HCT116 (cell line): ENCODE results near the gene LMBR1L. TPM values are rescaled to one million over a fixed set of nuclear protein-coding genes. Genes with fewer than 3 reads are reported as not detected.

ENCODE experiments used
- ATAC-seq: fragments of 200-7000 bp; cut with Tn5 transposase; 2 replicates; pipeline ENCODE4 v1.9.1; 2020; ENCODE audit warnings: mild to moderate bottlenecking, moderate library complexity
- Bru-seq: library from RNA; stranded (reverse); fragments of 400-500 nt; gene quantifications from one replicate; lab custom pipeline; 2021; lab: Mats Ljungman, UMichigan
- BruChase-seq, 2 experiments: library from RNA; stranded (reverse); fragments of 400-500 nt; gene quantifications; one replicate each; lab custom pipeline; 2021; lab: Mats Ljungman, UMichigan
- BruUV-seq: library from RNA; stranded (reverse); fragments of 400-500 nt; replicated peaks from 2 replicates; lab custom pipeline; 2021; lab: Mats Ljungman, UMichigan
- CTCF ChIA-PET: fragments of 300-600 bp; sonication (Branson Sonifier 250); formaldehyde crosslinking; loops from one replicate; lab custom pipeline; 2021; ENCODE audit warnings: antibody characterized with exemption; lab: Charles Lee
- POLR2A ChIA-PET: fragments of 300-600, 350-600 bp; sonication (Branson Sonifier 250); formaldehyde crosslinking; loops from one replicate; lab custom pipeline; 2021; ENCODE audit warnings: antibody characterized with exemption; lab: Charles Lee
- RAD21 ChIA-PET, 2 experiments: fragments of 300-600 bp; sonication (Branson Sonifier 250); formaldehyde crosslinking; loops; one replicate each; lab custom pipeline; 2023; ENCODE audit warnings: low total read pairs in 2 of 2; ENCODE audit not compliant: uncharacterized antibody in 2 of 2, unreplicated experiment in 2 of 2, low non-redundant PET in 1 of 2; lab: Charles Lee
- DNase-seq: peaks from one replicate; pipeline ENCODE4 v3.0.0-alpha.2; 2010; ENCODE audit warnings: low read depth, low spot score
- H2AFZ ChIP-seq: fragments of 200-600 bp; shearing (Covaris generic), sonication (generic); 2 replicates; pipeline ENCODE4 v1.6.1; 2017; ENCODE audit warnings: low read depth, mixed run types, mixed read lengths, antibody characterized with exemption, low read length; ENCODE audit not compliant: poor library complexity, severe bottlenecking
- H3K27ac ChIP-seq: 2 replicates; pipeline ENCODE4 v1.5.1; 2012; ENCODE audit warnings: low read depth, low read length
- H3K27me3 ChIP-seq: fragments of 200-600 bp; sonication (generic); 2 replicates; pipeline ENCODE4 v1.6.1; 2016; ENCODE audit warnings: mixed run types, low read length, mixed read lengths; ENCODE audit not compliant: insufficient read depth
- H3K36me3 ChIP-seq, 2 experiments: fragments of 200-500 bp in 1 of 2; fragments of 200-600 bp in 1 of 2; sonication (Bioruptor generic) in 1 of 2; sonication (generic) in 1 of 2; 2 replicates each; pipeline versions ENCODE4 v1.5.1 to v1.6.1; 2014 to 2016; ENCODE audit warnings: low read length in 2 of 2, inconsistent platforms in 1 of 2, mixed read lengths in 1 of 2, mixed run types in 1 of 2; ENCODE audit not compliant: insufficient read depth in 2 of 2, control insufficient read depth in 1 of 2
- H3K4me1 ChIP-seq, 2 experiments: fragments of 200-600 bp in 1 of 2; sonication (generic) in 1 of 2; 2 replicates each; pipeline versions ENCODE4 v1.5.1 to v1.6.1; 2012 to 2017; ENCODE audit warnings: low read length in 2 of 2, inconsistent platforms in 1 of 2, mild to moderate bottlenecking in 1 of 2, mixed read lengths in 1 of 2, mixed run types in 1 of 2, moderate library complexity in 1 of 2; ENCODE audit not compliant: insufficient read depth in 2 of 2, control insufficient read depth in 1 of 2
- H3K4me2 ChIP-seq: fragments of 200-600 bp; sonication (generic); 2 replicates; pipeline ENCODE4 v1.6.1; 2017; ENCODE audit warnings: mixed run types, low read length, mixed read lengths
- H3K4me3 ChIP-seq, 2 experiments: fragments of 200-600 bp in 1 of 2; sonication (generic) in 1 of 2; replicated peaks in 1 of 2; 2 replicates each; pipeline ENCODE4 v1.5.1; 2011 to 2016; ENCODE audit warnings: low read length in 2 of 2, control low read depth in 1 of 2, low read depth in 1 of 2, mild to moderate bottlenecking in 1 of 2, mixed read lengths in 1 of 2, mixed run types in 1 of 2
- H3K79me2 ChIP-seq: fragments of 200-600 bp; sonication (generic); 2 replicates; pipeline ENCODE4 v1.6.1; 2017; ENCODE audit warnings: mild to moderate bottlenecking, mixed run types, low read length, moderate library complexity, mixed read lengths; ENCODE audit not compliant: insufficient read depth
- H3K9ac ChIP-seq: fragments of 200-600 bp; sonication (generic); 2 replicates; pipeline ENCODE4 v1.6.1; 2016; ENCODE audit warnings: low read length, mixed read lengths
- H3K9me2 ChIP-seq: fragments of 200-600 bp; sonication (generic), shearing (Covaris generic); 2 replicates; pipeline ENCODE4 v1.6.1; 2017; ENCODE audit warnings: mixed run types, mild to moderate bottlenecking, moderate library complexity; ENCODE audit not compliant: insufficient read depth
- H3K9me3 ChIP-seq, 2 experiments: fragments of 200-500 bp in 1 of 2; fragments of 200-600 bp in 1 of 2; sonication (Bioruptor generic) in 1 of 2; sonication (generic) in 1 of 2; 2 replicates each; pipeline ENCODE4 v1.6.1; 2014 to 2017; ENCODE audit warnings: low read length in 2 of 2, mixed read lengths in 2 of 2, inconsistent platforms in 1 of 2, low read depth in 1 of 2, mild to moderate bottlenecking in 1 of 2, mixed run types in 1 of 2, moderate library complexity in 1 of 2; ENCODE audit not compliant: control insufficient read depth in 1 of 2, insufficient read depth in 1 of 2
- H4K20me1 ChIP-seq: fragments of 200-600 bp; sonication (generic), shearing (Covaris generic); 2 replicates; pipeline ENCODE4 v1.6.1; 2017; ENCODE audit warnings: mixed run types, mild to moderate bottlenecking, moderate library complexity; ENCODE audit not compliant: insufficient read depth
- ATF3 ChIP-seq: IDR thresholded peaks from 2 replicates; pipeline ENCODE4 v1.6.1; 2012
- CBX3 ChIP-seq: IDR thresholded peaks from 2 replicates; pipeline ENCODE4 v1.6.1; 2012; ENCODE audit warnings: low read depth
- CTCF ChIP-seq, 3 experiments: fragments of 200-600 bp in 1 of 3; sonication (generic) in 1 of 3; IDR thresholded peaks in 2 of 3; conservative IDR thresholded peaks in 1 of 3; 2 replicates each; pipeline ENCODE4 v1.5.1; 2012 to 2017; ENCODE audit warnings: low read depth in 2 of 3, low read length in 2 of 3, antibody characterized with exemption in 1 of 3, borderline replicate concordance in 1 of 3, control low read depth in 1 of 3, mild to moderate bottlenecking in 1 of 3, mixed read lengths in 1 of 3, mixed run types in 1 of 3, moderate library complexity in 1 of 3; ENCODE audit not compliant: insufficient read depth in 1 of 3
- EZH2 ChIP-seq: fragments of 200-600 bp; sonication (generic); IDR thresholded peaks from 2 replicates; pipeline ENCODE4 v1.6.1; 2017; ENCODE audit warnings: antibody characterized with exemption, mixed run types
- EZH2phosphoT487 ChIP-seq: fragments of 200-600 bp; IDR thresholded peaks from 2 replicates; pipeline ENCODE4 v1.6.1; 2018; ENCODE audit warnings: antibody characterized with exemption, borderline replicate concordance
- JUND ChIP-seq: IDR thresholded peaks from 2 replicates; pipeline ENCODE4 v1.6.1; 2012
- MAX ChIP-seq: IDR thresholded peaks from 2 replicates; pipeline ENCODE4 v1.6.1; 2012
- POLR2A ChIP-seq: IDR thresholded peaks from 2 replicates; pipeline ENCODE4 v1.7.0; 2011; ENCODE audit warnings: borderline replicate concordance; ENCODE audit not compliant: insufficient read depth, insufficient read length; ENCODE audit errors: extremely low read depth
- POLR2AphosphoS5 ChIP-seq: IDR thresholded peaks from 2 replicates; pipeline ENCODE4 v1.6.1; 2011; ENCODE audit warnings: mild to moderate bottlenecking, low read depth, low read length, moderate library complexity
- RAD21 ChIP-seq: IDR thresholded peaks from 2 replicates; pipeline ENCODE4 v1.6.1; 2012; ENCODE audit warnings: low read depth, mild to moderate bottlenecking
- SP1 ChIP-seq: IDR thresholded peaks from 2 replicates; pipeline ENCODE4 v1.6.1; 2012; ENCODE audit warnings: low read depth
- TCF7L2 ChIP-seq: IDR thresholded peaks from 2 replicates; pipeline ENCODE4 v1.7.0; 2011; ENCODE audit warnings: borderline replicate concordance, inconsistent platforms; ENCODE audit not compliant: insufficient read depth, insufficient read length; ENCODE audit errors: extremely low read depth
- YY1 ChIP-seq: IDR thresholded peaks from 2 replicates; pipeline ENCODE4 v1.6.1; 2011; ENCODE audit warnings: low read length, low read depth, moderate library complexity, mild to moderate bottlenecking; ENCODE audit not compliant: insufficient replicate concordance; ENCODE audit errors: extremely low read depth
- ZFX ChIP-seq: fragments of 450-650 bp; IDR thresholded peaks from 2 replicates; pipeline ENCODE4 v1.6.1; 2017
- ZNF274 ChIP-seq: fragments of 200-500 bp; sonication (Bioruptor generic); IDR thresholded peaks from 2 replicates; pipeline ENCODE4 v1.6.1; 2014; ENCODE audit warnings: mild to moderate bottlenecking, low read depth, low read length, inconsistent platforms
- intact Hi-C: fragments of 100-400 bp; cut with micrococcal nuclease; formaldehyde crosslinking; loops from 2 replicates; pipeline ENCODE4 v1.10.0; 2022
- long read RNA-seq: library from polyadenylated mRNA; unstranded; transcript quantifications from one replicate; pipeline ENCODE4 v2.0.0, GENCODE V29; 2021; ENCODE audit not compliant: unreplicated experiment
- polyA plus RNA-seq: library from polyadenylated mRNA; unstranded; fragments of >200 nt; gene quantifications from 2 replicates; pipeline ENCODE4 v1.2.1, GENCODE V29; 2012; ENCODE audit warnings: missing spikeins
- total RNA-seq: library from RNA; stranded (reverse); gene quantifications from one replicate; pipeline ENCODE4 v1.2.1, GENCODE V29; 2021; ENCODE audit not compliant: unreplicated experiment
- TF ChIP-seq, protein P1 (sequence below): IDR thresholded peaks from 2 replicates; pipeline ENCODE4 v1.6.1; 2011; ENCODE audit warnings: mild to moderate bottlenecking, low read length, moderate library complexity; ENCODE audit not compliant: insufficient replicate concordance; ENCODE audit errors: extremely low read depth

Gene LMBR1L, protein sequence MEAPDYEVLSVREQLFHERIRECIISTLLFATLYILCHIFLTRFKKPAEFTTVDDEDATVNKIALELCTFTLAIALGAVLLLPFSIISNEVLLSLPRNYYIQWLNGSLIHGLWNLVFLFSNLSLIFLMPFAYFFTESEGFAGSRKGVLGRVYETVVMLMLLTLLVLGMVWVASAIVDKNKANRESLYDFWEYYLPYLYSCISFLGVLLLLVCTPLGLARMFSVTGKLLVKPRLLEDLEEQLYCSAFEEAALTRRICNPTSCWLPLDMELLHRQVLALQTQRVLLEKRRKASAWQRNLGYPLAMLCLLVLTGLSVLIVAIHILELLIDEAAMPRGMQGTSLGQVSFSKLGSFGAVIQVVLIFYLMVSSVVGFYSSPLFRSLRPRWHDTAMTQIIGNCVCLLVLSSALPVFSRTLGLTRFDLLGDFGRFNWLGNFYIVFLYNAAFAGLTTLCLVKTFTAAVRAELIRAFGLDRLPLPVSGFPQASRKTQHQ
- total RNA-seq: 44.4 TPM
- polyA plus RNA-seq: 45.9 and 50.5 TPM in 2 replicates
- percentile 63 among the genes with signal in this experiment for Bru-seq, nascent RNA
- BruChase-seq, experiment 1, labeled RNA remaining after a 6-hour chase: percentile 71 among the genes with signal in this experiment
- percentile 82 among the genes with signal in this experiment for BruChase-seq, experiment 2, labeled RNA remaining after a 2-hour chase
- long read RNA-seq, transcript LMBR1L-201 (17 exons, 2,934 nt): major isoform, 6 of 18 reads
- long read RNA-seq, partial matches to known transcripts: 5 of 18 reads
- long read RNA-seq, other reads (novel, unspliced or antisense): 7 of 18 reads

- ChIA-PET RAD21 (no interaction called here), CTCF (interaction anchor here (0.9 to 4.6 kb wide), 8 partner anchors 10 to 46 kb away, joined by 3 to 27 read pairs (median 8); partner anchors contain the start of genes RHEBL1 and TUBA1B), POLR2A (interaction anchor here (1.0 to 3.5 kb wide), 7 partner anchors 9 to 41 kb away, joined by 3 to 30 read pairs (median 5); partner anchors contain the start of genes RHEBL1 and TUBA1B)
- peak; percentile 96 for DNase-seq
- intact Hi-C loops: no loop called here
- peaks cover 4% of the 10 kb centered on the region for H3K79me2 ChIP-seq
- peak; percentile 98 for ATAC-seq
- H3K36me3 ChIP-seq: no peaks in the 10 kb centered on the region
- H3K4me2 ChIP-seq: peak within 1 kb of the TSS; percentile 93
- BruUV-seq: no TSS peak
- H3K27ac ChIP-seq: peak within 1 kb of the TSS; percentile 62
- no peaks in the 10 kb centered on the region for H3K9me3 ChIP-seq
- no peaks in the 10 kb centered on the region for H3K27me3 ChIP-seq
- H2AFZ ChIP-seq: peak within 1 kb of the TSS; percentile 89
- H4K20me1 ChIP-seq: no peaks in the 10 kb centered on the region
- TF ChIP-seq ATF3: no peak
- peak; percentile 95 for TF ChIP-seq SP1
- TF ChIP-seq RAD21: no peak
- TF ChIP-seq TCF7L2: peak; percentile 45
- peak; percentile 84 for TF ChIP-seq POLR2AphosphoS5
- TF ChIP-seq, protein P1, sequence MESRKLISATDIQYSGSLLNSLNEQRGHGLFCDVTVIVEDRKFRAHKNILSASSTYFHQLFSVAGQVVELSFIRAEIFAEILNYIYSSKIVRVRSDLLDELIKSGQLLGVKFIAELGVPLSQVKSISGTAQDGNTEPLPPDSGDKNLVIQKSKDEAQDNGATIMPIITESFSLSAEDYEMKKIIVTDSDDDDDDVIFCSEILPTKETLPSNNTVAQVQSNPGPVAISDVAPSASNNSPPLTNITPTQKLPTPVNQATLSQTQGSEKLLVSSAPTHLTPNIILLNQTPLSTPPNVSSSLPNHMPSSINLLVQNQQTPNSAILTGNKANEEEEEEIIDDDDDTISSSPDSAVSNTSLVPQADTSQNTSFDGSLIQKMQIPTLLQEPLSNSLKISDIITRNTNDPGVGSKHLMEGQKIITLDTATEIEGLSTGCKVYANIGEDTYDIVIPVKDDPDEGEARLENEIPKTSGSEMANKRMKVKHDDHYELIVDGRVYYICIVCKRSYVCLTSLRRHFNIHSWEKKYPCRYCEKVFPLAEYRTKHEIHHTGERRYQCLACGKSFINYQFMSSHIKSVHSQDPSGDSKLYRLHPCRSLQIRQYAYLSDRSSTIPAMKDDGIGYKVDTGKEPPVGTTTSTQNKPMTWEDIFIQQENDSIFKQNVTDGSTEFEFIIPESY: no peak
- peak; percentile 77 for TF ChIP-seq MAX
- TF ChIP-seq CBX3: no peak
- TF ChIP-seq ZNF274: no peak
- TF ChIP-seq EZH2phosphoT487: no peak
- no peak for TF ChIP-seq JUND
- TF ChIP-seq POLR2A: peak; percentile 63
- TF ChIP-seq CTCF (IDR thresholded peaks at IDR 0.05 in 2 of 3, conservative IDR thresholded peaks at IDR 0.05 in 1 of 3; ENCODE audit: borderline replicate concordance in 1 of 3, insufficient read depth in 1 of 3, low read depth in 2 of 3, low read length in 2 of 3): peak in 2 of 3 experiments; percentile 20 to 50; a peak in 3 of 6 replicates
- no peak for TF ChIP-seq EZH2
- TF ChIP-seq YY1: peak; percentile 81
- TF ChIP-seq ZFX: 0 out of 2 replicates have a peak, but pooled peaks have one; percentile 34
- H3K9me2 ChIP-seq: no peaks in the 10 kb centered on the region
- peaks cover 6 to 29% of the 10 kb centered on the region in 2 experiments; a peak in 3 of 4 replicates for H3K4me1 ChIP-seq
- peak within 1 kb of the TSS; percentile 90 to 97 for H3K4me3 ChIP-seq
- H3K9ac ChIP-seq: peak within 1 kb of the TSS; percentile 77
These were observed at the start of gene LMBR1L for GRCh38 chr12:49110464-49111155. Gene LMBR1L (minus strand): TSS chr12:49110847. CDS start chr12:49110555, 292 bp downstream.
